ENCODE measurements around the gene SELENOM.

The SELENOM gene

GRCh38 chr22:31107178-31107893 is at the start of gene SELENOM:
Gene SELENOM, minus strand, starts transcription at chr22:31107568. Its CDS starts 63 bp downstream, at chr22:31107505.
- H3K36me3 ChIP-seq (ENCODE audit: low read length): no peaks in the 10 kb centered on the region
- no peaks in the 10 kb centered on the region for H3K9me3 ChIP-seq (ENCODE audit: insufficient read depth, low read length)
- no peaks in the 10 kb centered on the region for H4K20me1 ChIP-seq (ENCODE audit: low read depth, low read length)
- H2AFZ ChIP-seq (ENCODE audit: low read depth, low read length, severe bottlenecking): peak within 1 kb of the TSS; percentile 78
- no peaks in the 10 kb centered on the region for H3K9me2 ChIP-seq (replicated peaks; ENCODE audit: insufficient read depth, low read length)
- H3K79me2 ChIP-seq (ENCODE audit: insufficient read depth, low read length): no peaks in the 10 kb centered on the region
- no peak within 1 kb of the TSS for H3K27ac ChIP-seq (ENCODE audit: low read depth, low read length)
- TF ChIP-seq EZH2phosphoT487 (conservative IDR thresholded peaks at IDR 0.05; ENCODE audit: low read length) (no peak), CTCF (IDR thresholded peaks at IDR 0.05; ENCODE audit: insufficient read depth, low read length, poor library complexity, severe bottlenecking) (peak; percentile 91)
- H3K27me3 ChIP-seq (ENCODE audit: low read length): no peaks in the 10 kb centered on the region
- peak within 1 kb of the TSS; percentile 51 for H3K9ac ChIP-seq (ENCODE audit: low read length)
- H3F3A ChIP-seq (ENCODE audit: insufficient read depth): no peaks in the 10 kb centered on the region
- H3K4me3 ChIP-seq (ENCODE audit: insufficient read depth, low read length, poor library complexity, severe bottlenecking): peak within 1 kb of the TSS; percentile 63
- peak within 1 kb of the TSS; percentile 78 for H3K4me2 ChIP-seq (ENCODE audit: low read depth, low read length, poor library complexity, severe bottlenecking)

- no peaks in the 10 kb centered on the region for H3K27me3 ChIP-seq (ENCODE audit: low read length)
- no peaks in the 10 kb centered on the region for H3K9me2 ChIP-seq (replicated peaks; ENCODE audit: insufficient read depth, low read length)
- peaks cover 5% of the 10 kb centered on the region for H3F3A ChIP-seq (ENCODE audit: insufficient read depth)
- peaks cover 2% of the 10 kb centered on the region; the same call in 1 of the 2 replicates for H3K79me2 ChIP-seq (ENCODE audit: insufficient read depth, low read length)
- H3K9me3 ChIP-seq (ENCODE audit: insufficient read depth, low read length): no peaks in the 10 kb centered on the region
- TF ChIP-seq CTCF (IDR thresholded peaks at IDR 0.05; ENCODE audit: insufficient read depth, low read length, poor library complexity, severe bottlenecking): no peak
- H3K9ac ChIP-seq (ENCODE audit: low read length): no peak overlapping the region
- no peak overlapping the region for H3K27ac ChIP-seq (ENCODE audit: low read depth, low read length)
- no peak overlapping the region for H2AFZ ChIP-seq (ENCODE audit: low read depth, low read length, severe bottlenecking)
- H3K36me3 ChIP-seq (ENCODE audit: low read length): no peaks in the 10 kb centered on the region
- no peak overlapping the region for H3K4me3 ChIP-seq (ENCODE audit: insufficient read depth, low read length, poor library complexity, severe bottlenecking)
- H4K20me1 ChIP-seq (ENCODE audit: low read depth, low read length): no peaks in the 10 kb centered on the region
- H3K4me2 ChIP-seq (ENCODE audit: low read depth, low read length, poor library complexity, severe bottlenecking): no peak overlapping the region
These were observed 48.1 kb upstream of the SELENOM start for GRCh38 chr22:31155422-31155821.

GRCh38 chr22:31154975-31155374 is 47.6 kb upstream of the SELENOM start:
- no peak overlapping the region for H3K9ac ChIP-seq (ENCODE audit: low read length)
- H3K27ac ChIP-seq (ENCODE audit: low read depth, low read length): no peak overlapping the region
- H3K79me2 ChIP-seq (ENCODE audit: insufficient read depth, low read length): no peaks in the 10 kb centered on the region
- no peaks in the 10 kb centered on the region for H3K36me3 ChIP-seq (ENCODE audit: low read length)
- H3K9me2 ChIP-seq (replicated peaks; ENCODE audit: insufficient read depth, low read length): no peaks in the 10 kb centered on the region
- no peaks in the 10 kb centered on the region for H3K9me3 ChIP-seq (ENCODE audit: insufficient read depth, low read length)
- no peak for TF ChIP-seq CTCF (IDR thresholded peaks at IDR 0.05; ENCODE audit: insufficient read depth, low read length, poor library complexity, severe bottlenecking)
- TF ChIP-seq EZH2phosphoT487 (conservative IDR thresholded peaks at IDR 0.05; ENCODE audit: low read length): no peak
- H3K4me2 ChIP-seq (ENCODE audit: low read depth, low read length, poor library complexity, severe bottlenecking): no peak overlapping the region
- H2AFZ ChIP-seq (ENCODE audit: low read depth, low read length, severe bottlenecking): no peak overlapping the region
- H4K20me1 ChIP-seq (ENCODE audit: low read depth, low read length): no peaks in the 10 kb centered on the region
- H3K27me3 ChIP-seq (ENCODE audit: low read length): no peaks in the 10 kb centered on the region
- H3F3A ChIP-seq (ENCODE audit: insufficient read depth): peaks cover 5% of the 10 kb centered on the region
- H3K4me3 ChIP-seq (ENCODE audit: insufficient read depth, low read length, poor library complexity, severe bottlenecking): no peak overlapping the region
